Mesenchymal stem cell (in vitro differentiated cells and primary cell): ENCODE data around the gene MAP3K4.

Source experiments
- DNase-seq: peaks from one replicate; pipeline ENCODE4 v3.0.0-alpha.2; 2013
- H2AFZ ChIP-seq: one replicate; pipeline ENCODE4 v1.6.1; 2013; ENCODE audit warnings: low read depth, mild to moderate bottlenecking, control low read depth, inconsistent platforms, low read length, moderate library complexity
- H2AK5ac ChIP-seq: 2 replicates; pipeline ENCODE4 v1.6.1; 2013; ENCODE audit warnings: low read length, moderate library complexity, mild to moderate bottlenecking, inconsistent platforms; ENCODE audit not compliant: severe bottlenecking
- H2BK120ac ChIP-seq: one replicate; pipeline ENCODE4 v1.6.1; 2013; ENCODE audit warnings: low read depth, mild to moderate bottlenecking, inconsistent platforms, low read length, moderate library complexity
- H2BK12ac ChIP-seq, 2 experiments: one replicate each; pipeline ENCODE4 v1.6.1; 2013; ENCODE audit warnings: inconsistent platforms in 2 of 2, low read length in 2 of 2, mild to moderate bottlenecking in 2 of 2, moderate library complexity in 2 of 2, control low read depth in 1 of 2
- H2BK15ac ChIP-seq: one replicate; pipeline ENCODE4 v1.6.1; 2013; ENCODE audit warnings: mild to moderate bottlenecking, low read depth, inconsistent platforms; ENCODE audit not compliant: poor library complexity, severe bottlenecking
- H2BK5ac ChIP-seq: 2 replicates; pipeline ENCODE4 v1.6.1; 2013; ENCODE audit warnings: low read depth, mild to moderate bottlenecking, low read length, control low read depth, inconsistent platforms; ENCODE audit not compliant: poor library complexity, severe bottlenecking
- H3K14ac ChIP-seq, 2 experiments: one replicate each; pipeline ENCODE4 v1.6.1; 2013; ENCODE audit warnings: inconsistent platforms in 2 of 2, low read length in 2 of 2, control low read depth in 1 of 2, mild to moderate bottlenecking in 1 of 2, moderate library complexity in 1 of 2
- H3K18ac ChIP-seq, 2 experiments: one replicate each; pipeline ENCODE4 v1.6.1; 2013; ENCODE audit warnings: inconsistent platforms in 2 of 2, low read length in 2 of 2, control low read depth in 1 of 2, low read depth in 1 of 2, mild to moderate bottlenecking in 1 of 2
- H3K23ac ChIP-seq, 2 experiments: one replicate each; pipeline ENCODE4 v1.6.1; 2013; ENCODE audit warnings: inconsistent platforms in 2 of 2, low read length in 2 of 2, mild to moderate bottlenecking in 2 of 2, moderate library complexity in 2 of 2, control low read depth in 1 of 2
- H3K27ac ChIP-seq: 2 replicates; pipeline ENCODE4 v1.5.1; 2013; ENCODE audit warnings: mild to moderate bottlenecking, moderate library complexity, low read length, control low read depth, inconsistent platforms; ENCODE audit not compliant: poor library complexity, severe bottlenecking
- H3K27me3 ChIP-seq, 2 experiments: 2 replicates each; pipeline versions ENCODE4 v1.6.1 to v1.7.0; 2013; ENCODE audit warnings: low read length in 2 of 2, mild to moderate bottlenecking in 2 of 2, moderate library complexity in 2 of 2, control low read depth in 1 of 2, inconsistent platforms in 1 of 2; ENCODE audit not compliant: control insufficient read depth in 1 of 2, insufficient read depth in 1 of 2
- H3K36me3 ChIP-seq, 2 experiments: 2 replicates each; pipeline versions ENCODE4 v1.6.1 to v1.7.0; 2013; ENCODE audit warnings: low read length in 2 of 2, control low read depth in 1 of 2, inconsistent platforms in 1 of 2, low read depth in 1 of 2, mild to moderate bottlenecking in 1 of 2; ENCODE audit not compliant: insufficient read depth in 2 of 2, control insufficient read depth in 1 of 2
- H3K4ac ChIP-seq, 2 experiments: one replicate each; pipeline ENCODE4 v1.6.1; 2013; ENCODE audit warnings: inconsistent platforms in 2 of 2, low read length in 2 of 2, mild to moderate bottlenecking in 2 of 2, moderate library complexity in 2 of 2, control low read depth in 1 of 2, low read depth in 1 of 2
- H3K4me1 ChIP-seq: 2 replicates; pipeline ENCODE4 v1.6.1; 2013; ENCODE audit warnings: low read depth, low read length, control low read depth; ENCODE audit not compliant: control insufficient read depth, insufficient read depth
- H3K4me2 ChIP-seq: 2 replicates; pipeline ENCODE4 v1.6.1; 2013; ENCODE audit warnings: low read length, mild to moderate bottlenecking, inconsistent platforms; ENCODE audit not compliant: poor library complexity, severe bottlenecking
- H3K4me3 ChIP-seq, 2 experiments: 2 replicates each; pipeline versions ENCODE4 v1.5.1 to v1.7.0; 2013; ENCODE audit warnings: low read length in 2 of 2, mild to moderate bottlenecking in 2 of 2, control low read depth in 1 of 2, low read depth in 1 of 2; ENCODE audit not compliant: insufficient read depth in 1 of 2
- H3K79me1 ChIP-seq: replicated peaks from 2 replicates; pipeline ENCODE4 v1.6.1; 2013; ENCODE audit warnings: mild to moderate bottlenecking, control low read depth, low read length, inconsistent platforms; ENCODE audit not compliant: poor library complexity, severe bottlenecking
- H3K9ac ChIP-seq: 2 replicates; pipeline ENCODE4 v1.7.0; 2013; ENCODE audit warnings: mild to moderate bottlenecking, low read length, moderate library complexity
- H3K9me3 ChIP-seq: 2 replicates; pipeline ENCODE4 v1.7.0; 2013; ENCODE audit warnings: mild to moderate bottlenecking, low read length; ENCODE audit not compliant: control insufficient read depth
- H4K8ac ChIP-seq: one replicate; pipeline ENCODE4 v1.6.1; 2013; ENCODE audit warnings: inconsistent platforms, mild to moderate bottlenecking, low read length, moderate library complexity
- H4K91ac ChIP-seq: one replicate; pipeline ENCODE4 v1.6.1; 2013; ENCODE audit warnings: mild to moderate bottlenecking, low read length, inconsistent platforms
- WGBS: methylation state at CpG from one replicate; pipeline ENCODE4 v1.1.7; 2013; ENCODE audit warnings: mixed read lengths; 5-methylcytosine and 5-hydroxymethylcytosine counted together

MAP3K4 gene

DNA sequence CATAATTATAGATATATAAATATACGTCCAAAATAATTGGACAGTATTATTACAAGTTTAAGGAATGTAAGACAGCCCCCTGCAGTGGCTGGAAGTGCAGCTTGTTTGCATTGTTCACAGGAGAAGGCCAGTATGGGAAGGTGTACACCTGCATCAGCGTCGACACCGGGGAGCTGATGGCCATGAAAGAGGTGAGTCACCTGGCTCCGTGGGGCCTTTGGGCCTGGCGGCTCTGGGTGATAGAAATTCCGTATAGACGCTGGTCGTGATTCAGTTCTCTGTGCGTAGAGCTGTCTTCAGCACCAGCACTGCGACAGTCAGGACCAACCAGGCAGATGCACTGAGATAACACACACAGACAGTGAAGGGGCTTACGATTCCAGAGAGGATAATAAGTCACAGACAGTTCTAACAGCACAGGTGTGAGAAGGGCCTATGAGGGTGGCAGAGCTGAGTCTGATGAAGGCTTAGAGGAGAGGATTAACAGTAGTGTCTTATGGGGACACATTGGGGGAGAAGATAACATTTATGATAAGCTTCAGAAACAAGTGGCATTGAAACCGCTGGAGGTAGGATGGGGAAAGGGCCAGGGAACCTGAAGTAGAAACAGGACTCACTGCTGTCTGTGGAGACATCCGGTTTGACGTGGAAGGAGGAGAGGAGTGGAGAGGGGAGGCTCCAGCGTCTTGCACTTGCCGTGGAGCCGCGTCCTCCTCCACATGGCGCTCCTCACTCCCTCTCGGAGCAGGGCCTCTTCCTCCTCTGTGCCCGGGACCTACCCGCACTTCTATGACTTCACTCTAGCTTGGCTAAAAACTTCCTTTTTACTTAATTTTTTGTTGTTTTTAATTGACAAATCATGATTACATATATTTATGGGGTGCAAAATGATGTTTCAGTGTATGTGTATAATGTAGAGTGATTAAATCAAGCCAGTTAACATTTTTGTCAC, 116.5 kb downstream of the MAP3K4 start:
- Histone ChIP-seq H2BK5ac (no peak overlapping the region), H3K4ac (no peak overlapping the region), H4K8ac (no peak overlapping the region), H3K18ac (no peak overlapping the region), H3K9ac (no peak overlapping the region), H2BK12ac (no peak overlapping the region), H3K4me2 (no peak overlapping the region), H2AK5ac (no peak overlapping the region), H3K23ac (no peak overlapping the region), H4K91ac (no peak overlapping the region), H3K4me1 (peaks cover 2% of the 10 kb centered on the region), H3K27ac (no peak overlapping the region), H3K9me3 (no peaks in the 10 kb centered on the region), H3K27me3 (no peaks in the 10 kb centered on the region), H3K14ac (no peak overlapping the region), H3K36me3 (peaks cover 39 to 85% of the 10 kb centered on the region in 2 experiments), H3K79me1 (peaks cover 2% of the 10 kb centered on the region), H2AFZ (no peak overlapping the region), H3K4me3 (no peak overlapping the region), H2BK15ac (no peak overlapping the region), H2BK120ac (no peak overlapping the region)
- 95% methylated on average over 16 of the region's 23 CpGs for WGBS
- no peak for DNase-seq

DNA sequence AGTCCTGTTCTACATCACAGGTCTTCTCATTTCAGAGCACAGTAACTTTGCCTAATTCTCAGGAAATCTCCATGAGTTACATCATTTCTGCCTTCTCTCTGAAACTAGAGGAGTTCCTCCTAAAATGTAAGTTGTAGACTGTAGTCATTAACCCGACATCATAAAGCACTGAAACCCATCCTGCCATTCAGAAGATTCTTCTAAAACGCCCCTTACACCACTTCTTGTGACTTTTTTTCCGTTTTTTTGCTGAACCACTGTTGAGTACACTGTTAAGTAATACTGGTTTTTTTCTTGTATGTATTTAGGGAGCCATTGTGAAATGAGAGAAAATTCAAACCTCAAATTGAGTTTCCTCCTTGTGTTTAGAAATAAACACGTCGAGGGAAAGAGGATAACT, 117.3 kb downstream of the MAP3K4 start:
- Histone ChIP-seq H3K23ac (no peak overlapping the region), H3K18ac (no peak overlapping the region), H2AK5ac (no peak overlapping the region), H3K4me2 (no peak overlapping the region), H4K8ac (no peak overlapping the region), H3K4me3 (no peak overlapping the region), H2BK15ac (no peak overlapping the region), H2AFZ (no peak overlapping the region), H3K27me3 (no peaks in the 10 kb centered on the region), H4K91ac (no peak overlapping the region), H3K27ac (no peak overlapping the region), H3K4me1 (peaks cover 2% of the 10 kb centered on the region), H3K79me1 (peaks cover 2% of the 10 kb centered on the region), H3K9me3 (no peaks in the 10 kb centered on the region), H3K36me3 (peaks cover 35 to 83% of the 10 kb centered on the region in 2 experiments), H2BK5ac (no peak overlapping the region), H2BK12ac (no peak overlapping the region), H3K9ac (no peak overlapping the region), H2BK120ac (no peak overlapping the region), H3K14ac (no peak overlapping the region), H3K4ac (no peak overlapping the region)
- no peak for DNase-seq
- WGBS, result 99% methylated on average over 4 of the region's 5 CpGs

DNA sequence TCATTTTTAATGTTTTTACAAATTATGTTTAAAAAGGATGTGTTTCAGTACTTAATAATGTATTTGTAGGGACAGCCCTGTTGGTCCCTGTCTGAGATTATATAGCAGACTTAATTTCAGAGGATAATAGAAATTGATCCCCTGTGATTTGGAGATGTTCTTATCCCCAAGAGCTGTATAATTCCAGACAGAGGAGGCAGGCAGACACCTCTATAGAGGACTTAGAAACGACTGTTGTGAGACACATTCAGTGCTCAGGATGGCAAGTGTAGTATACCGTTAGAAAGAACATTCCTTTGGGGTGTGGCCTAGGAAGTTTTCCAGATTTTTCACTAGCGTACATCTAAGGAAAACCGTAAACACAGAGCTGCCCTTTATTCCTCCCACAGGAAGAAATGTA, 117.8 kb downstream of the MAP3K4 start:
- Histone ChIP-seq H3K4me3 (no peak overlapping the region), H3K4ac (no peak overlapping the region), H3K27me3 (no peaks in the 10 kb centered on the region), H2BK5ac (no peak overlapping the region), H3K36me3 (peaks cover 31 to 87% of the 10 kb centered on the region in 2 experiments), H3K9me3 (no peaks in the 10 kb centered on the region), H3K14ac (no peak overlapping the region), H3K4me1 (peaks cover 2% of the 10 kb centered on the region), H2AFZ (no peak overlapping the region), H2BK120ac (no peak overlapping the region), H2BK12ac (no peak overlapping the region), H3K18ac (no peak overlapping the region), H3K23ac (no peak overlapping the region), H3K4me2 (no peak overlapping the region), H2BK15ac (no peak overlapping the region), H3K27ac (no peak overlapping the region), H3K9ac (no peak overlapping the region), H4K8ac (no peak overlapping the region), H2AK5ac (no peak overlapping the region), H3K79me1 (peaks cover 2% of the 10 kb centered on the region), H4K91ac (no peak overlapping the region)
- 92% methylated on average over 4 of the region's 4 CpGs for WGBS
- DNase-seq, result no peak

DNA sequence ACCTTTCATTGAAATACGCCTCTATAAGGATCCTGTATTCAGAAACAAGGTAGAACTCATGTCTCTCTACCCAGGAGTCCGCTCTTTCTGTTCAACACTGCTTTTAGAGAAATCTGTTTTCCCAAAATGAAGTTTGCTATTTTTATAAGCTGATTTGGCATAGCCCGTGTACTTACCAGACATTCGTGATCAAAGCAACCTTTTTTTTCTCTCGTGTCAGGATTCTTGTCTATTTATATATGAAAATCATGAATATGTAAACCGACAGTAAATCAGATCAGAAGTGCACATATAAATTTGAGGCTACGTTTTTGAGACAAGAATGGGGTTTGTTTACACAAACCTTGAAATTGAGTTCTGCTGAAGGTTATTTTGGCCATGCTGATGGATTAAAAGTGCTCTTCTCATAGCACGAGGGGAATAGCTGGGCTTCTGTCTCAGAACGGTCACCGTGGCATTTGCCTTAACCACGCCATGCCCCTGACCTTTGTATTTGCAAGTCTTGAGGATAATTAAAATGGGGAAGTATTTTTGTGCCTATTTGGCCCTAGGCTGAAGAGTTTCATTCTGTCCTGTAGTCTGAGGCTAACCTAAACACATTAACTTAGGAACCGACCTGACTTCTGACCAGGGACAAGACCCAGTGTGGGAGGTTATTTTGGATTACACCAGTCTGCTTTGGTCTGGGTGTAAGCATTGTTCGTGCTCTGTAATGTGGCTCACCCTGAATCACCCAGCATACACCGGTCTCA, 118.6 kb downstream of the MAP3K4 start:
- no peak overlapping the region for H3K4me3 ChIP-seq
- no peak overlapping the region for H2BK12ac ChIP-seq
- H3K36me3 ChIP-seq, result peaks cover 31 to 95% of the 10 kb centered on the region in 2 experiments
- H3K4me1 ChIP-seq, result peaks cover 2% of the 10 kb centered on the region
- H3K23ac ChIP-seq, result no peak overlapping the region
- H4K8ac ChIP-seq, result no peak overlapping the region
- H3K4ac ChIP-seq, result no peak overlapping the region
- H3K27ac ChIP-seq, result no peak overlapping the region
- no peak overlapping the region for H4K91ac ChIP-seq
- no peak overlapping the region for H2BK15ac ChIP-seq
- no peak overlapping the region for H2AFZ ChIP-seq
- no peak overlapping the region for H3K9ac ChIP-seq
- no peak overlapping the region for H2BK120ac ChIP-seq
- no peak overlapping the region for H3K18ac ChIP-seq
- 96% methylated on average over 13 of the region's 14 CpGs for WGBS
- no peak overlapping the region for H2BK5ac ChIP-seq
- H2AK5ac ChIP-seq, result no peak overlapping the region
- no peak overlapping the region for H3K14ac ChIP-seq
- peaks cover 2% of the 10 kb centered on the region for H3K79me1 ChIP-seq
- no peaks in the 10 kb centered on the region for H3K9me3 ChIP-seq
- no peak overlapping the region for H3K4me2 ChIP-seq
- no peaks in the 10 kb centered on the region for H3K27me3 ChIP-seq
- DNase-seq, result no peak
